Measurements from ENCODE around the gene SAMD15.

DNA sequence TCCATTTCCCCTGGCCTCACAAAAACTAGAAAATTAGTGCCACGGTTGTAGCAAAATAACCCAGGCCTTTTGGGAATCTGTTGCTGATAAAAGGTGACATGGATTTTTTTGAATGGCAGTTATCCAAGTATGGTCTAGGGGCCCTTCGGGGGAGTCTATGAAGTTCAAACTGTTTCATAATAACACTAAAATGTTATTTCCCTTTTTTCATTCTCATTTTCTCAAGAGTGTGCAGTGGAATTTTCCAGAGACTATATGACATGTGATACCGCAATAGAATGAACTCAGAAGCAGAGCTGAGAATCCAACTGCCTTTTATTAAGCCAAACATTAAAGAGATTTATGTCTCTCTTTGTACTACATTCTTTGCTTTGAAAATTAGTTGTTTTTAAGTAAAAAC, 29.4 kb upstream of the SAMD15 start:
- TF ChIP-seq POLR2A (IDR thresholded peaks at IDR 0.05; ENCODE audit: low read depth, low read length): no peak
- no peak for TF ChIP-seq POLR2AphosphoS5 (IDR thresholded peaks at IDR 0.05; ENCODE audit: low read depth, low read length)
- TF ChIP-seq TAF1 (IDR thresholded peaks at IDR 0.05; ENCODE audit: low read depth, low read length): no peak
- TF ChIP-seq SPI1 (IDR thresholded peaks at IDR 0.05; ENCODE audit: low read depth, low read length): no peak
- TF ChIP-seq PAX5 (IDR thresholded peaks at IDR 0.05; ENCODE audit: insufficient read depth, low read length, severe bottlenecking): no peak

All from GM12891 (cell line).